GM10266 (cell line): ENCODE measurements around the gene ZNF451.

Experiments used
- DNase-seq: peaks from one replicate; pipeline ENCODE4 v3.0.0; 2012; ENCODE audit errors: extremely low spot score
- TF ChIP-seq, protein P1 (sequence below): IDR thresholded peaks from 2 replicates; pipeline ENCODE4 v1.5.1; 2012; ENCODE audit warnings: mild to moderate bottlenecking, low read depth; ENCODE audit not compliant: control insufficient read depth, insufficient read depth; ENCODE audit errors: missing control alignments

Gene ZNF451

DNA sequence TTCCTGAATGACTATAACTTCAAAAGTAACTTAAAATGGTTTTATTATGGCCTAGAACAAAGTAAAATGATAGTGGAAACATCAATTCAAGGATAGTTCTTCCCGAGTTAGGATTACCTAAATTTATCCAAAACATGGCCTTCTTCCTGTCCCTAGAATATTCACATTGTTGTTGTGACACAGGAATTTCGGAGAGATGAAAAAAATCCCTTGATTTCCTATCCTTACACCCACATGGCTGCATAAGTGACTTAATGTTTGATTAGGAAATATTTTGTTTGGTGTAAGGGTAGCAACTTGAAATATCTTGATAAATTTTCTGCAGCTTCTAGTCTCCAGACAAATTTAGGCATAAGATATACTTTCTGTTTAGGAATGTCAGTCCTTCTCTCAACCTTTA, 27.8 kb downstream of the ZNF451 start:
- TF ChIP-seq, protein P1, sequence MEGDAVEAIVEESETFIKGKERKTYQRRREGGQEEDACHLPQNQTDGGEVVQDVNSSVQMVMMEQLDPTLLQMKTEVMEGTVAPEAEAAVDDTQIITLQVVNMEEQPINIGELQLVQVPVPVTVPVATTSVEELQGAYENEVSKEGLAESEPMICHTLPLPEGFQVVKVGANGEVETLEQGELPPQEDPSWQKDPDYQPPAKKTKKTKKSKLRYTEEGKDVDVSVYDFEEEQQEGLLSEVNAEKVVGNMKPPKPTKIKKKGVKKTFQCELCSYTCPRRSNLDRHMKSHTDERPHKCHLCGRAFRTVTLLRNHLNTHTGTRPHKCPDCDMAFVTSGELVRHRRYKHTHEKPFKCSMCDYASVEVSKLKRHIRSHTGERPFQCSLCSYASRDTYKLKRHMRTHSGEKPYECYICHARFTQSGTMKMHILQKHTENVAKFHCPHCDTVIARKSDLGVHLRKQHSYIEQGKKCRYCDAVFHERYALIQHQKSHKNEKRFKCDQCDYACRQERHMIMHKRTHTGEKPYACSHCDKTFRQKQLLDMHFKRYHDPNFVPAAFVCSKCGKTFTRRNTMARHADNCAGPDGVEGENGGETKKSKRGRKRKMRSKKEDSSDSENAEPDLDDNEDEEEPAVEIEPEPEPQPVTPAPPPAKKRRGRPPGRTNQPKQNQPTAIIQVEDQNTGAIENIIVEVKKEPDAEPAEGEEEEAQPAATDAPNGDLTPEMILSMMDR = no peak

DNA sequence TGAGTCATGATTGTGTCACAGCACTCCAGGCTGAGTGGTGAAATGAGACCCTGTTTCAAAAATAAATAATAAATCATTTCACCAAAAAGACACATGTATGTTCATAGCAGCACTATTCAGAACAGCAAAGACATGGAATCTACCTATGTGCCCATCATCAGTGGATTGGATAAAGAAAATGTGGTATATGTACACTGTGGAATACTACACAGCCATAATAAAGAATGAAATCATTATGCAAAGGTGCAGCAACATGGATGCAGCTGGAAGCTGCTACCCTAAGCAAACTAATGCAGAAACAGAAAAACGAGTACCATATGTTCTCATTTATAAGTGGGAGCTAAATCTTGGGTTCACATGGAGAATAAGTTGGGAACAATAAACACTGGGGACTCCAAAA, 33.1 kb downstream of the ZNF451 start:
- TF ChIP-seq, protein P1 = no peak
- no peak for DNase-seq

More for the DNA sequence above, 27.8 kb downstream of the ZNF451 start:
- DNase-seq = no peak

DNA sequence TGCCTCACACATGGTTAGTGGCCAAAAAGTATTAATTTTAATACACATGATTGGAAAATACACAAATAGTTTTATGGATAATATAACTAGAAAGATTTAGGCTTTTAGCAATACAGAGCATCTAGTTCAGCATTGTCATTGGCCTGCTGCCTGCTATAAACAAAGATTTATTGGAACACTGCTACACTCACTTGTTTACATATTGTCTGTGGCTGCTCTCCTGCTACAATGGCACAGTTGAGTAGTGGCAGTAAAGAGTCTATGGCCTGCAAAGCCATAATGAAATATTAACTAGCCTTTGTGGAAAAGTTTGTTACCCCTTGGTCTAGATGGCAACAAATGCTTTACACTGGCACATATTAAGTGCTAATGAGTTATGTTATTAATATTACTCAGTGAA, 37.8 kb downstream of the ZNF451 start:
- TF ChIP-seq, protein P1 = no peak

DNA sequence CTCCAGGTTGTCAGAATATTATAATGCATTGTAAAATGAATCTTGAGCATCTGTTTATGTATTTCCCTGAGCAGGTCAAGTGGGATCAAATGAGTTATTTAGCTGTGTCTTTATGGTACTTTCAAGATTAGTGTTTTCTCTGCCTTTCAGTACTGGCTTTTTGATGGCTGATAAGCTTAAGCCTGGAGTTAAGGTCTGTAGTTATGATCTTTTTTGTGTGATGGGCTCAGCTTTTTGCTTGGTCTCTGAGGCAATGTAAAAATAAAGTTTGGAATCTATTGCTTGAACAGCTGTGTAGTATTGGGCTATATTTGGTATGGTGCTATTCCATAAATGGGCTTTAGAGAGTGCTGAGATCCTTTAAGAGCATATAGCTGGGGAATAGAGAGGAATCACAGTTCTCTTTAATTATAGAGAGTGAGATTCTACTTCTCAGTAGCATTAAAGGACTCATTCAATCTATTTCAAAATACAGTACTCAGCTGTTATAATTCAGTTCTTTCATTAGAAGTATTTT, 40.7 kb downstream of the ZNF451 start:
- no peak for DNase-seq
- TF ChIP-seq, protein P1 = no peak

More for the DNA sequence above, 37.8 kb downstream of the ZNF451 start:
- DNase-seq = no peak

DNA sequence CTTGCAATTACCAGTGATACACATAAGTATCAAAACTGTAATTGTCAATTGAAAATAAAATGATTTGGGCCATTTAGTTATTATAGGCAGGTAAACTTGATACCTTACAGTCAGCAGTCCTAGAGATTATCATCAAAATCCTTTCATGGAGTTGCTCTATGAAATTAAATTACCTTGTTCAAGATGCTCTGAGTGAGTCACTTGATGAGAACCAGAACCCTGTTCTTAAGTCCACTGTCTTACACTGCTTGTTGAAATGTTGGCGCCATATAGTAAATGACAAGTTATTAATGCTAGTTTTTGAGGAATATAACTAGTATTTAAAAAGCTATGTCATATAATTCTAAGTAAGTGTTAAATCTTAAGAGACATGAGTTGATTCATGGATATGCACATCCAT, 45.0 kb downstream of the ZNF451 start:
- DNase-seq = no peak
- TF ChIP-seq, protein P1 = no peak

DNA sequence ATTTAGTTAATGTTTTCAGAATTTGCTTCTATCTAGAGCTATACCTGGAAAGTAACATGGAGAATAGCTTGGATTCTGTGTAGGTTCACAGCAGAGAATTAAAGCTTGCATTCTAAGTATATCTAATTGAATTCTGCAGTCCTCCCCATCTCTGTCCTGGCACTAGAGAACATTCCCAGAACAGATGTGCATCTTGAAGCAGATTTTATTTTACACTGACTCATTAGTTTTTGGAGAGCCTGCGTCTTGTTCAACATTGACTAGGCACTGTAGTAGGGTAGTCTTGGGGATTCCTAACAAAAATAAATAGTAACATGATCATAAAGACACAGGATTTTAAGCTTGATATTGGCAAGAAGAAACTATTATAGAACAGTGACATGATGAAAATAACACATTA, 45.9 kb downstream of the ZNF451 start:
- no peak for DNase-seq
- TF ChIP-seq, protein P1 = no peak

DNA sequence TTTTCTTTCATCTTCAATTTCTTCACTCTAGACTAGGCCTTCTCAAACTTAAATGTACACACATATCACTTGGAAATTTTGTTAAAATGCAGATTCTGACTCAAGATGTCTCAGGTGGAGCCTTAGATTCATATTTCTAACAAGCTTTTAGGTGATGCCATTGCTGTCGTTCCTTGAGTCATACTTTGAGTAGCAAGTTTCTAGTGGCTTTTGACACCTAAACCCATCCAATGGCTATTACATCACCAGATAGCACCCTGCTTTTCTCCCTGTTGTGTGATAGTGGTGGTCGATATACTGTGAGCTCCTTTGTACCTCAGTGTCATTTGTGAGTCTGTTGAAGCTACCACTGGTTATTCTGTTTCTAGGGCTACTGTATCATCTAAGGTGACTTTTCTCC, 47.4 kb downstream of the ZNF451 start:
- no peak for DNase-seq
- TF ChIP-seq, protein P1 = no peak
